Psoas muscle (tissue), 8 donors: ENCODE measurements around the gene STXBP6. TPM values are rescaled to one million over a fixed set of nuclear protein-coding genes. Genes with fewer than 3 reads are reported as not detected.

Source experiments
- ATAC-seq, 4 donors: fragments of 200-7000 bp; cut with Tn5 transposase; one replicate each; pipeline ENCODE4 v1.9.1; 2020; ENCODE audit warnings: moderate library complexity in 3 of 4, mild to moderate bottlenecking in 2 of 4
- DNase-seq, 2 donors: peaks; one replicate each; pipeline ENCODE4 v3.0.0-alpha.2; 2020
- H3K27ac ChIP-seq: fragments of 200-600 bp; one replicate; pipeline ENCODE4 v1.8.0; 2022
- H3K27me3 ChIP-seq, 3 donors: fragments of 200-600 bp in 1 of 3; one replicate each; pipeline versions ENCODE4 v1.6.1 to v1.8.0; 2013 to 2022; ENCODE audit warnings: low read length in 2 of 3, mild to moderate bottlenecking in 2 of 3, moderate library complexity in 1 of 3; ENCODE audit not compliant: insufficient read depth in 3 of 3
- H3K36me3 ChIP-seq, 2 donors: fragments of 200-600 bp in 1 of 2; one replicate each; pipeline versions ENCODE4 v1.6.1 to v1.8.0; 2013 to 2022; ENCODE audit warnings: low read depth in 1 of 2, mild to moderate bottlenecking in 1 of 2, moderate library complexity in 1 of 2; ENCODE audit not compliant: insufficient read depth in 1 of 2
- H3K4me1 ChIP-seq: fragments of 200-600 bp; one replicate; pipeline ENCODE4 v1.8.0; 2022
- H3K4me3 ChIP-seq: fragments of 200-600 bp; one replicate; pipeline ENCODE4 v1.8.0; 2022; ENCODE audit warnings: mild to moderate bottlenecking
- H3K9me3 ChIP-seq: fragments of 200-600 bp; one replicate; pipeline ENCODE4 v1.8.0; 2022
- CTCF ChIP-seq: fragments of 200-600 bp; IDR thresholded peaks from one replicate; pipeline ENCODE4 v1.8.0; 2022; ENCODE audit warnings: antibody characterized with exemption
- WGBS, 3 donors: extraction: QIAGEN DNeasy Blood & Tissue Kit; methylation state at CpG; one replicate each; pipeline versions ENCODE4 v1.1.6 to v1.1.7; 2013; 5-methylcytosine and 5-hydroxymethylcytosine counted together
- intact Hi-C, 2 donors: fragments of 100-400 bp; cut with DNase I; formaldehyde crosslinking; loops; one replicate each; pipeline versions ENCODE4 v1.11.0 to v1.14.2; 2022
- polyA plus RNA-seq, 3 donors: library from polyadenylated mRNA; stranded (reverse); fragments of 200-250 nt; gene quantifications; one replicate each; pipeline ENCODE4 v1.2.3, GENCODE V29; 2013
- total RNA-seq, 4 donors: library from RNA; stranded (reverse); fragmentation: NEBNext Ultra II Directional in 2 of 4; extraction: Animal tissue kit (Norgen Biotek cat#: 25700) in 2 of 4; gene quantifications; one replicate each; pipeline versions ENCODE4 v1.2.1 to v1.2.4, GENCODE V29; 2021 to 2023
- donor health status: healthy with polysubstance abuse.
- donor health status: DM: no; HTN: no; CAD: no; lungs with moderate emphysema.
- donor health status: Bipolar disorder and iron deficiency.
- donor health status: healthy.
- donor health status: DM: yes; HTN: yes; CAD: no.
- donor health status: DM: no; HTN: no; CAD: no.
- donor health status: DM: no; HTN: no; CAD: no.
- donor health status: DM: yes; HTN: yes; CAD: no.

The STXBP6 gene
- total and polyA plus RNA-seq, 7 donors = 1.1 to 3.5 (median 2.2) TPM

GRCh38 chr14:24978862-24979724 lies 70.9 kb downstream of the STXBP6 start:
- H3K27me3 ChIP-seq = no peaks in the 10 kb centered on the region
- H3K4me3 ChIP-seq = no peak overlapping the region
- intact Hi-C loops = no loop called here
- H3K4me1 ChIP-seq = no peaks in the 10 kb centered on the region
- H3K36me3 ChIP-seq = no peaks in the 10 kb centered on the region
- H3K9me3 ChIP-seq = no peaks in the 10 kb centered on the region
- ATAC-seq (no peak), DNase-seq (no peak)
- TF ChIP-seq CTCF = no peak
- no peak overlapping the region for H3K27ac ChIP-seq
- 91 to 94% (median 91%) methylated on average over 2 of the region's 2 CpGs for WGBS, 3 donors

- Histone ChIP-seq H3K9me3 (no peaks in the 10 kb centered on the region), H3K36me3 (no peaks in the 10 kb centered on the region), H3K4me3 (no peak overlapping the region), H3K4me1 (no peaks in the 10 kb centered on the region), H3K27ac (no peak overlapping the region), H3K27me3 (no peaks in the 10 kb centered on the region)
- no peak for TF ChIP-seq CTCF
- intact Hi-C loops = no loop called here
- no peak for ATAC-seq
- DNase-seq = no peak
- WGBS, 3 donors = 98 to 100% (median 98%) methylated on average over 3 of the region's 3 CpGs
Measured at GRCh38 chr14:24976602-24977001, 73.3 kb downstream of the STXBP6 start.

GRCh38 chr14:24975393-24975792 lies 74.6 kb downstream of the STXBP6 start:
- TF ChIP-seq CTCF = no peak
- intact Hi-C loops = no loop called here
- ATAC-seq = no peak

GRCh38 chr14:24974591-24975374 lies 75.2 kb downstream of the STXBP6 start:
- H3K27ac ChIP-seq = no peak overlapping the region
- no peak for ATAC-seq
- WGBS, 3 donors = 57 to 74% (median 66%) methylated on average over 2 of the region's 2 CpGs

More at GRCh38 chr14:24975393-24975792, 74.6 kb downstream of the STXBP6 start:
- no peaks in the 10 kb centered on the region for H3K4me1 ChIP-seq
- WGBS, 3 donors = 76 to 89% (median 86%) methylated on average over 2 of the region's 2 CpGs
- H3K9me3 ChIP-seq = no peaks in the 10 kb centered on the region
- H3K4me3 ChIP-seq = no peak overlapping the region
- H3K36me3 ChIP-seq = no peaks in the 10 kb centered on the region
- no peak for DNase-seq
- no peak overlapping the region for H3K27ac ChIP-seq
- H3K27me3 ChIP-seq = no peaks in the 10 kb centered on the region

More at GRCh38 chr14:24974591-24975374, 75.2 kb downstream of the STXBP6 start:
- no peaks in the 10 kb centered on the region for H3K9me3 ChIP-seq
- H3K4me1 ChIP-seq = no peaks in the 10 kb centered on the region
- no peak for TF ChIP-seq CTCF
- no peaks in the 10 kb centered on the region for H3K36me3 ChIP-seq
- no peak overlapping the region for H3K4me3 ChIP-seq
- intact Hi-C loops = no loop called here
- DNase-seq = no peak
- no peaks in the 10 kb centered on the region for H3K27me3 ChIP-seq
